GM21723 (cell line): ENCODE results near the gene HCK.

ENCODE experiments used
- ATAC-seq: cut with Tn5 transposase; IDR thresholded peaks from one replicate; pipeline ENCODE4 v1.9.1; 2021; ENCODE audit warnings: mild to moderate bottlenecking, moderate library complexity; ENCODE audit not compliant: unreplicated experiment

Gene HCK

DNA sequence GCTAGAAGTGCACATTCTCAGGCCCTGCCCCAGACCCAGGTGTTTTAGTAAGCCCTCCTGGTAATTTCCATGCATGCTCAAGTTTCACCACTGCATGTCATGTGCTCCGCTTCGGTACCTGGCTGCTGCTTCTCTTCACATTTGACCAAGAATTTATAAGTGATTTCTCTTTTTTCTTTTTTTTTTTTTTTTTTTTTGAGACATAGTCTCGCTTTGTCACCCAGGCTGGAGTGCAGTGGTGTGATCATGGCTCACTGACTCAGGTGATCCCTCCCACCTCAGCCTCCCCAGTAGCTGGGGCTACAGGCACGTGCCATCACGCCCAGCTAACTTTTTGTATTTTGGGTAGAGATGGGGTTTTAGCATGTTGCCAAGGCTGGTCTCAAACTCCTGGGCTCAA is 73.5 kb downstream of the HCK start:
- ATAC-seq: no peak

GRCh38 chr20:32126919-32127318 is 74.9 kb downstream of the HCK start:
- ATAC-seq: no peak

DNA sequence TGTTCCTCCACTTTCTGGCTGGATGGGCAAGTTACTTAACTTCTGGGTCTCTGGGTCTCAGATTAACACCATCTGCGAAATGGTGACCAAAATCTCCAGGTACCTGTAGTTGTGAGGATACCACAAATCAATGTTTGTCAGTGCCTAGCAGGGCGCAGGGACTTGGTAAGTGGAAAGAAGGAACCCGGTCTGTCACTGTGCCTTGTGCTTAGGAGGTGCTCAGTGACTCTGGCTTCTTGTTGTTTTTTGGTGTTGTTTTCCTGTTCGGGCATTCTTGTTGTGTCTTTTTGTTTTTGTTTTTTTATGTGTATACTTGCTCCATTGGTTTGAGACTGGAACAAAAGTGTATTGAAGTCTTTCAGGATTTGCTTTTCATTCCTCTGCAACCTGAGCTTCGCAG is 75.3 kb downstream of the HCK start:
- no peak for ATAC-seq

DNA sequence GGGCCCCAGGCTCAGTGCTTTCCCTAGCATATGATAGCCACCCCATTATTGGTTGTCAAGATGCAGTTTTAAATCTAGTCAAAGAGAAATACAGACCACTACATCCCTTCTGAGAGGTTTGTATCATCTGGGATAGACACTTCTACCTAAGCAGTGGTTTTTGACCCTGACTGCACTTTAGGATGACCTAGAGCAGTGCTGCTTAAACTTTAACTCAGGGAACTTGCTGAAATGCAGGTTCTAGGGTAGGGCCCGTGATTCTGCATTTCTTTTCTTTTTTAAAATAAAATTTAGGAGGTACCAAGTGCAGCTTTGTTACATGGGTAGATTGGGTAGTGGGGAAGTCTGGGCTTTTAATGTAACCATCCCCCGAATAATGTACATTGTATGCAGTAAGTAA is 76.1 kb downstream of the HCK start:
- no peak for ATAC-seq

GRCh38 chr20:32129863-32130262 is 77.8 kb downstream of the HCK start:
- ATAC-seq: no peak

GRCh38 chr20:32130352-32130751 is 78.3 kb downstream of the HCK start:
- no peak for ATAC-seq

DNA sequence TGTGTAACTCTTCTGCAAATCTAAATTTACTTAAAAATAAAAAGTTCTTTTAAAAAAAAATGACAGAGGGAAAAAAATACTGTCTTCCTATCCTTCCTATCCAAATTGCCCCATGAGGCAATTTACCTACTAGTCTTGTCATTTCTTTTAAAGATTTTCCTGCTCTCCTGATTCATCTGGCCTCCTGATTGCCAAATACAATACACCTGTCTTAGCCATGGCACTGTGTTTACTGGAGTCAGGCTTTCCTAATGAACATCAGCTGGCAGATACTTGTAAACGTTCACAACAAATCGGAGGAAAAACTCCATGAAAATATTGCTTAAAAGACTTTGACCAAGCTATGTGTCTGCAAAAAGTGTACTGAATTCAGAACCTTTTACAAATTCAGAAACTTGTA is 78.9 kb downstream of the HCK start:
- no peak for ATAC-seq

DNA sequence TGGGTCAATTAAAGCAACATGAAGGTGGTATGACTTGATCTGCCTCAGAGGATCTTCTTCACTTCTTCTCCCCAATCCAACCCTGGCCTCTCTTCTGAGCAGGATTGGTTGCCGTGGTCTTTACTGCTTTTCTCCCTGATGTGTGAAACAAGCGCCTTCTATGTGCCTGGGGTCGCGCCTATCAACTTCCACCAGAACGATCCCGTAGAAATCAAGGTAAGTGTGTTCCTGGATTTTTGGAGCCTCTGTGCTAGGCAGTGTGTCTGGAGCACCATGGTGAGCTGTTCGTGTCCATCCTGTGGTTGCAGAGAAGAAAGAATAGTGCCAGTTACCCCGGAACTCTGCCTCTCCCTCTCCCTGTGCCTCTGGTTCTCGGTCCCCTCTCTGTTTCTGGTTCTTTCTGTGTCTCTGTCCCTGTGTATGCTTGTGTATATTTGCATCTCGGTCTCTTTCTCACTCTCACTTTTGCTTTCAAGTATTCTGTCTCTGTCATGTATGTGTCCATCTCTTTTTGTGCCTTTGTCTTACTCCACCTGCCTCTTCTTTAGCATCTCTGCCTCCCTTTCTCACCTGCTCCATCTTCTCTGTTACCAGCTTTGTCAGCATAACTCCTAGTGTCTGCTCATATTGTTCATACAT is 81.0 kb downstream of the HCK start:
- no peak for ATAC-seq

GRCh38 chr20:32134026-32134425 is 82.0 kb downstream of the HCK start:
- no peak for ATAC-seq

DNA sequence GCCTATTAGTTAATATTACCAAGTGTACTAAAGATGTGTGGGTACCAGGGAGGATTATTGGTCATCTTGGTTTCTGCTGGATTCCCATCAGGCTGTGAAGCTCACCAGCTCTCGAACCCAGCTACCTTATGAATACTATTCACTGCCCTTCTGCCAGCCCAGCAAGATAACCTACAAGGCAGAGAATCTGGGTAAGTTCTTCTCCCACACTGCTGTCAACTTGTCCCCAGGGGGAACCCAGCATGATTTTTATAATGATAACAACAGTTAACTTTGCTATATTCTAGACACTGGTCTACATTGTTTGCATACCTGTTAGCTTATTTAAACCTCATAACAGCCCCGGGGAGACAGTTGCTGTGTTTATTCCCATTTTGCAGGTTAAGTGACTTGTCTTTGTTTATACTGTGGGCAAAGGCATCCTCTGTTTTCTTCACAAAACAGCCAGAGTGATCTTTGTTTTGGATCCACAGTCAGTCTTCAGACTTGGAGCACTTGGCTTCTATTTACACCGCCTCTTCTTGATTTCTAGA is 84.0 kb downstream of the HCK start:
- ATAC-seq: no peak

DNA sequence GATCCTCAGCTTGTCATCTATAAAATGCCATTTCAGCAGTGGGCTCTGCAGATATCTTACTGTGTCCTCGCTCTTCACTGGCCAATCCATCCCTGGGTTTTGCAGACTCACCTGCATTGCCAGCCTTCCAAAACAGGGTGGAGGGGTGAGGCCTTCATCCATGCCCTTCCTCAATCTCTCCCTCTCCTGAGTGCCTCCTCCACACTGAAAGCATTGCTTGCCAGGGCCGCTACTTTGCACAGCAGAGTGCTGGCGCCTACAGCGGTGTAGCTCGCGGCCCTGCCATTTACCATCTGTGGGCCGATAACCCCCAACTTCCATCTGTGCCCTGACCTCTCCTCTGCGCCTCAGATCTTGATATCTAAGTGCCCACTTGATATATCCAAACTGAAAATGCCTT is 86.9 kb downstream of the HCK start:
- no peak for ATAC-seq

DNA sequence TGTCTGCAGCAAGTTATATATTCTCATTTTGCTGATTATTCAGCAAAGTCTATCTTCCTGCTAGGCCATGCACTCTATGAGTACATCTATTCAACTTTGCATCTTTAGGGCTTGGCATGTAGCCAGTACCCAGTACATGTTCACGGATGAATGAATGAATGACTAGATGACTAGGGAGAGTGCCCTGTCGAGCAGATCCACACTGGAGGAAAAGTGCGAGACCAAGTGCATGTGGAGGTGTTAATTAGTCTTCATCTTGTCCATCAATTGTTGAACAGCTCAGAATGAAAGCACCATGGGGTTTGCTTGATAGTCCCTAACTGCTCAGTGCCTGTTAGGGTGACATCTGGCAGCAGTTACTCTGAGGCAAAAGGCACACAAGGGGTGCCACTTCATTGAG is 87.9 kb downstream of the HCK start:
- no peak for ATAC-seq

DNA sequence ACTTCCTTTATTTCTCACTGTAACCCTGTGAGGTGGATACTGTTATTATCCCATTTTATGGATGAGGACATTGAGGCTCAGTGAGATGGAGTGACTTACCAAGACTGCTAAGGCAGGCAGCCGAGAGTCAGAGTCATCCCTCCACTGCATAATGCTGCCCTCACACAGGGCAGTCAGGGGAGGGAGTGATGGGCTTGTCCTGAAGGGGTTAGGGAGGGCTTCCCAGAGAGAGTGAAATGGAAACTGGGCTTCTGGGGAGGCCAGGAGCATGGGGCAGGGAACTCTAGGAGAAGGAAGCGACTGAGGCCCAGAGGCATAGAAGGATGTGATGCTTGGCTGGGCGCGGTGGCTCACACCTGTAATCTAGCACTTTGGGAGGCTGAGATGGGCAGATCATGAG is 88.6 kb downstream of the HCK start:
- ATAC-seq: no peak

DNA sequence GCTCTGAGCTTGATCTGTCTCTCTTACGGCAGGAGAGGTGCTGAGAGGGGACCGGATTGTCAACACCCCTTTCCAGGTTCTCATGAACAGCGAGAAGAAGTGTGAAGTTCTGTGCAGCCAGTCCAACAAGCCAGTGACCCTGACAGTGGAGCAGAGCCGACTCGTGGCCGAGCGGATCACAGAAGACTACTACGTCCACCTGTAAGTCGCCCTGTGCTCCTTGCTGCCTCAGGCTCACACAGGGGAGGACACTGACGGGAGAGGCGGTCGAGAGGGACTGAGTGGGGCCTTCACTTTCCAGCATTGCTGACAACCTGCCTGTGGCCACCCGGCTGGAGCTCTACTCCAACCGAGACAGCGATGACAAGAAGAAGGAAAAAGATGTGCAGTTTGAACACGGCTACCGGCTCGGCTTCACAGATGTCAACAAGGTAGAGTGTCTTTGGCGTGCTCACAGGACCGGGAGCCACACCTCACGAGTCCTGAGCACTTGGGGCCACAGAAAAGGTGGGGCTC is 89.5 kb downstream of the HCK start:
- no peak for ATAC-seq

- no peak for ATAC-seq
Observed at GRCh38 chr20:32142088-32142487, 90.0 kb downstream of the HCK start.

DNA sequence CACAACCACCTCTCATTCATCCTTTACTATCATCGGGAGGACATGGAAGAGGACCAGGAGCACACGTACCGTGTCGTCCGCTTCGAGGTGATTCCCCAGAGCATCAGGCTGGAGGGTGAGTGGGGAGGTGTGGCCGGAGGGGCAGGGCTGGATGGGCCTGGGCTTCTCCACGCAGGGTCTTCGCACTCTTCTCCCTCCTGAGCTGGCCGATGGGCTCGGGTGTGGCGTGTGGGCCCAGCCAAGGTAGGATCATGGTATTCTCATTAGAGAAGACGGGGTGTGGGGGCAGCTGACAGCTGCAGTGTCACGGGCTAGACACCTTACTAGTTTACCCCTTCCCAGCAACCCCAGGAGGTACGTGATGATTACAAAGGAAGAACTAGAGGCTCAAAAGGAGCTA is 90.9 kb downstream of the HCK start:
- no peak for ATAC-seq

GRCh38 chr20:32144898-32145662 is 93.0 kb downstream of the HCK start:
- ATAC-seq: no peak

DNA sequence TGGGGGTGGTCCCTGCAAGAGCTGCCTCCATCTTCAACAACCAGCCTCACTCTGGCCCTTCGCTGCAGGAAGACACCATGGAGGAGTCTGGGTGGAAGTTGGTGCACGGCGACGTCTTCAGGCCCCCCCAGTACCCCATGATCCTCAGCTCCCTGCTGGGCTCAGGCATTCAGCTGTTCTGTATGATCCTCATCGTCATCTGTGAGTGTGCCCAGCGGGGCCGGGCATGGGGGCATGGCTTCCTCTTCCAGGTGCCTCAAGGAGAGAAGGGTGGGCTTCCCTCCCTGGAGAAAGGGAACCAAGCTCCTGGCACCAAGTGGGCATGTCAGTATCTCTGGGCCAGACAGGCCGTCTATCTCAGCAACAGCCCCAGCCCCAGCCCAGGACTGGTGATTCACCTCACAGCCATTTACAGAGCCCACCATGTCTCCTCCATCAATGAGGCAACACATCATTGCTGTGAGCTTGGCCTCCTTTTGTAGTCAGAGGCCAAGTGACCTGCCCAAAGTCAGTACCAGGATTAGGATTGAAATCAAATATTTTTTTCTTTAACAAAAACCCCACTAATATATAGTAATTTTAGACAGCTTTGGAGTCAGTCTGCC is 97.6 kb downstream of the HCK start:
- ATAC-seq: no peak

DNA sequence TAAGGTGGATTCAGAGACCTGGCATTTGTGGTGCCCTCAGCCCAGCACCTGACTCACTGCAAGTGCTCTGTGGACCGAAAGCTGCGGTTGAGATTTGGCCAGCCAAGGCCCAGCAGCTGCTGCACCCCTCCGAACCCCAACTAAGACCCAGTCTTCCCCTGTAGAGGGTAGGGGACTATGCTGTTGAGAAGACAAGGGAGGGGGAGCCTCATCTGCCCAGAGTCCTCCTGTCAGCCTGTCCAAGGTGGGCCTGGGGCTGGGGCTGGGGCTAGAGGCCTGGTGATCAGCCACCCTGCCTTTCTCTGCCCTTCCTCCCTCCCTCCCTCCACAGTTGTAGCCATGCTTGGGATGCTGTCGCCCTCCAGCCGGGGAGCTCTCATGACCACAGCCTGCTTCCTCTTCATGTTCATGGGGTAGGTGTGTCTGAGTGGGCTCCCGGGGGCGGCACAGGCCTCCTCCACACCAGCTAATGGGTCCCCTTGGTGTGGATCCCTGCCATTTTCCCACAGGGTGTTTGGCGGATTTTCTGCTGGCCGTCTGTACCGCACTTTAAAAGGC is 98.3 kb downstream of the HCK start:
- no peak for ATAC-seq
